ENCODE measurements around the gene HBG1.

The HBG1 gene

GRCh38 chr11:5246772-5247471, 2.7 kb downstream of the HBG1 start (continued):
- TF ChIP-seq ZNF660 (tag by site-specific recombination; IDR thresholded peaks at IDR 0.05) (no peak), ZNF169 (tag by site-specific recombination; IDR thresholded peaks at IDR 0.05) (no peak), ZBTB20 (tag by site-specific recombination; IDR thresholded peaks at IDR 0.05) (no peak), ZNF248 (tag by site-specific recombination; IDR thresholded peaks at IDR 0.05) (no peak), REST (tag by site-specific recombination; IDR thresholded peaks at IDR 0.05) (no peak), ZNF513 (tag by site-specific recombination; IDR thresholded peaks at IDR 0.05) (no peak), ZBTB10 (tag by site-specific recombination; IDR thresholded peaks at IDR 0.05) (no peak), ZNF768 (tag by site-specific recombination; IDR thresholded peaks at IDR 0.05) (no peak), ZNF558 (tag by site-specific recombination; IDR thresholded peaks at IDR 0.05) (no peak), BCL11A (tag by site-specific recombination; IDR thresholded peaks at IDR 0.05; ENCODE audit: low read depth) (no peak)

GRCh38 chr11:5245155-5245554, 4.5 kb downstream of the HBG1 start:
- POLR2A ChIA-PET: no interaction called here
- Histone ChIP-seq H3K4me1 (ENCODE audit: control insufficient read depth, insufficient read depth, low read length) (no peaks in the 10 kb centered on the region), H3K9me3 (ENCODE audit: control insufficient read depth, insufficient read depth, low read depth, low read length) (no peaks in the 10 kb centered on the region), H3K36me3 (ENCODE audit: control insufficient read depth in 2 of 2, insufficient read depth in 1 of 2, low read length in 2 of 2) (no peaks in the 10 kb centered on the region), H3K4me3 (ENCODE audit: low read depth, low read length) (no peak overlapping the region), H3K27ac (ENCODE audit: extremely low read depth, low read depth, low read length) (no peak overlapping the region)
- CTCF ChIA-PET: no interaction called here
- TF ChIP-seq ZBTB7A (tag by site-specific recombination; IDR thresholded peaks at IDR 0.05; ENCODE audit: low read depth) (no peak), PBX3 (CRISPR knock-in tag; IDR thresholded peaks at IDR 0.05) (no peak), ZNF677 (tag by site-specific recombination; IDR thresholded peaks at IDR 0.05) (no peak), GLI4 (tag by site-specific recombination; IDR thresholded peaks at IDR 0.05) (no peak), ZNF23 (tag by site-specific recombination; IDR thresholded peaks at IDR 0.05; ENCODE audit: borderline replicate concordance) (no peak)
